Cerebellar cortex (tissue), 1 donor: ENCODE data around the gene KRT26.

Experiments
- DNase-seq: peaks from one replicate; pipeline ENCODE4 v3.0.0-alpha.2; 2015; ENCODE audit warnings: low spot score

Gene KRT26

GRCh38 chr17:40730970-40731369 lies 41.0 kb downstream of the KRT26 start:
- no peak for DNase-seq

GRCh38 chr17:40727447-40728231 lies 44.4 kb downstream of the KRT26 start:
- DNase-seq, result no peak

DNA sequence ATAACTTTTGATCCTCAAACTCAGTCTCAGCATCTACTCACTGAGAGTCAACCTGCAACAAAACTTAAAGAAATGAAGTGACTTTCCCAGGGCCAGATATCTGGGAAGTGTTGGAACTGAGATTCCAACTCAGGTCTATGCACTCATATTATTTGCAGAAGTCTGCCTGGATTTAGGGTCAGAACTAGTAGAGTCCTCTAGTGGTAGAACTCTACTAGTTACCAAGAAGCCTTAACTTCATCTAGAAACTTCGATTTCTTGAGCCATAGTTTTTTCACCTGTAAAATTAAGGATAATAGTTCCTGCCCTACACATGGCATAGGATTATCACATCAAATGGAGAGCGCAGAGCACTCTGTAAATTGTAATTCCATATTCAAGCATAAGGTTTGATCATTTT lies 45.1 kb downstream of the KRT26 start:
- DNase-seq, result peak; percentile 29

DNA sequence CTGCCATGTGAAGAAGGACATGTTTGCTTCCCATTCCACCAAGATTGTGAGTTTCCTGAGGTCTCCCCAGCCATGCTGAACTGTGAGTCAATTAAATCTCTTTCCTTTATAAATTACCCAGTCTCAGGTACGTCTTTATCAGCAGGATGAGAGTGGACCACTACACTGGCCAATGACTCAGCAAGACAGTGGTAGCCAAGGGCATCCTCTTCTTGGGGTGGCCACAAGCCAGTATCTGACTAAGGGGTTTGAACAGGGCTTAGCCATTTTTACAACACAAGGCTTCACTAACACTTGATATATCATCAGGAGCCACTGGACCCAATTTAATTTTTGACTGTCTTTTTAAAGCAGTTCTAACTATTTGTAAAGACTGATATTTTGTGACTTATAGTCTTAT lies 47.3 kb downstream of the KRT26 start:
- no peak for DNase-seq

- DNase-seq, result no peak
These were observed 49.8 kb downstream of the KRT26 start for GRCh38 chr17:40722241-40722640.

- no peak for DNase-seq
These were observed 51.1 kb downstream of the KRT26 start for GRCh38 chr17:40720899-40721298.

DNA sequence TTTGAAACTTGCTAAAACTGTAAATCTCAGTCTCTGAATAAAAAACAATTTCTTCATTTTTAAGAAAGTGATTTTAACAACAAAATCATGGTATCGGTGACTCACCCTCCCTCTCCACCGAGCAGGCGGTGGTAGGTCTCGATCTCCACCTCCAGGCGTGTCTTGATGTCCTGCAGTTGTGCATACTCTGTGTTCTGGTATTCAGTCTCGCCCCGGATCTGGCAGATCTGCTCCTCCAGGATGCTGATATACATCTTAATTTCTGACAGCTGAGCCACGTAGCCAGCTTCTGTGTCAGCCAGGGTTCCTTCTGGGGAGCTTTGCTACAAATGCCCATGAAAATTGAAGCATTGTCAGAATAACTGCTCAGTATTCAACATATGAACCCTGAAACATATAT lies 53.1 kb downstream of the KRT26 start:
- no peak for DNase-seq

DNA sequence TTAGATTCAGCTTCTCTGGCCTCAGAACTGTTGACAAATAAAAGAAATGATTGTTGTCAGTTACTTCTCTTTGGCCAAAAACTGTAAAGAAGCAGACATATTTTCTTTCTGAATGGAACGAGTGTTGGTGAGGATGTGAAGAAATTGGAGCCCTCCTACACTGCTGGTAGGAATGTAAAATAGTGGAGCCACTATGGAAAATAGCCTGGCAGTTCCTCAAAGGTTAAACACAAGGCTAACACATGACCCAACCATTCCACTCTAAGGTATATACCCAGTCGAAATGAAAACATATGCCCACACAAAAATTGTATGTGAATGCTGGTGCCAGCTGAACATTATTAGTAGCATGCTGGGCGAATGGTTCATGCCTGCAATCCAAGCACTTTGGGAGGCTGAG lies 54.2 kb downstream of the KRT26 start:
- no peak for DNase-seq
